22Rv1 (cell line): ENCODE data around the gene DENND1C.

Experiments
- H3K27ac ChIP-seq: fragments of 450-650 bp; 2 replicates; pipeline ENCODE4 v1.5.1; 2017
- CTCF ChIP-seq: fragments of 450-650 bp; IDR thresholded peaks from 2 replicates; pipeline ENCODE4 v1.5.1; 2017; ENCODE audit warnings: mild to moderate bottlenecking
- ZFX ChIP-seq: fragments of 450-650 bp; IDR thresholded peaks from 2 replicates; pipeline ENCODE4 v1.6.1; 2017; ENCODE audit warnings: antibody characterized with exemption, borderline replicate concordance

The DENND1C gene

DNA sequence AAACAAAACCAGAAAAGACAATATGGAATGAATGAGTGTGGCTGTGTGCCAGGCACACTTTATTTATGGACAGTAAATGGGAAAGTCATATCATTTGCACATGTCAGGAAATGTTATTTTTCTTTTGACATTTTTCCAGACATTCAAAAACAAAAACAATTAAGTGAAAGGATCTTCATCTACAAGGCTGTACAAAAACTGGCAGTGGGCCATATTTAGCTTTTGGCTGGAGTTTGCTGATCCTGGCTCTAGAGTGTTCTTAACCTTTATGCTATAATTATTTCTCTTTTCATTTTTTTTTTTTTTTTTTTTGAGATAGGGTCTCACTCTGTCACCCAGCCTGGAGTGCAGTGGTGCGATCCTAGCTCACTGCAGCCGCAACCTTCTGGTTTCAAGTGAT lies 42.7 kb upstream of the DENND1C start:
- H3K27ac ChIP-seq: no peak overlapping the region
- no peak for TF ChIP-seq CTCF
- TF ChIP-seq ZFX: no peak

DNA sequence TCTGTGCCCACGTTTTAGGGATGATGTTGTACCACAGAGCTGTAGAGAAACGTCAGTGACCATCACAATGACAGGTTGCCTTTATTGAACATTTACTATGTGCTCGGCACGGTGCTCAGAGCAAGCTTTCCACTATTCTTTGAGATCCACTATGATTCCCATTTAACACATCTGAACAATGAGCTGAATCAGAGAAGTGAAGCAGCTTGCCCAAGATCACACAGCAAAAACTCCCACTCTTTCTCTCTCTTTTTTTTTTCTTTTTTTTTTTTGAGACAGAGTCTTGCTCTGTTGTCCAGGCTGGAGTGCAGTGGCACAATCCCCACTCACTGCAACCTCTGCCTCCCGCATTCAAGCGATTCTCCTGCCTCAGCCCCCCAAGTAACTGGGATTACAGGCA lies 41.1 kb upstream of the DENND1C start:
- H3K27ac ChIP-seq: no peak overlapping the region
- TF ChIP-seq CTCF (no peak), ZFX (no peak)

- TF ChIP-seq ZFX: no peak
- H3K27ac ChIP-seq: no peak overlapping the region
Observed at GRCh38 chr19:6521718-6522646, 40.4 kb upstream of the DENND1C start.

DNA sequence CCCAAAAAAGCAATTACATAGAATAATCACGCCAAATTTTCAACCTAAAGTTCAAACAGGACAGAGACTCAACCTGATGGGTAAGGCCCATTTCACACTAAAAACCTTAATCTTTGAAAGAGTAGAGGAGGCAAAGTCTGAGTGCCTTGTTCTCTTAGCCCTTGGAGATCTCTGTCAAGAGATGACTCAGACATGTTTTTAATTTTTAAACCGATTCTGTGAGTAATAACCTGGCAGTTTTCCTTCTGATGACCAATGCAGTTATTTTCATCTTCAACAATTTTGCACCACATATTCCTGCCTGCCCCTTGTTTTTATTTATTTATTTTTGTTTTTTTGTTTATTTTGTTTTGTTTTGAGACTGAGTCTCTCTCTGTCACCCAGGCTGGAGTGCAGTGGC lies 37.7 kb upstream of the DENND1C start:
- H3K27ac ChIP-seq: no peak overlapping the region
- TF ChIP-seq CTCF (no peak), ZFX (no peak)

DNA sequence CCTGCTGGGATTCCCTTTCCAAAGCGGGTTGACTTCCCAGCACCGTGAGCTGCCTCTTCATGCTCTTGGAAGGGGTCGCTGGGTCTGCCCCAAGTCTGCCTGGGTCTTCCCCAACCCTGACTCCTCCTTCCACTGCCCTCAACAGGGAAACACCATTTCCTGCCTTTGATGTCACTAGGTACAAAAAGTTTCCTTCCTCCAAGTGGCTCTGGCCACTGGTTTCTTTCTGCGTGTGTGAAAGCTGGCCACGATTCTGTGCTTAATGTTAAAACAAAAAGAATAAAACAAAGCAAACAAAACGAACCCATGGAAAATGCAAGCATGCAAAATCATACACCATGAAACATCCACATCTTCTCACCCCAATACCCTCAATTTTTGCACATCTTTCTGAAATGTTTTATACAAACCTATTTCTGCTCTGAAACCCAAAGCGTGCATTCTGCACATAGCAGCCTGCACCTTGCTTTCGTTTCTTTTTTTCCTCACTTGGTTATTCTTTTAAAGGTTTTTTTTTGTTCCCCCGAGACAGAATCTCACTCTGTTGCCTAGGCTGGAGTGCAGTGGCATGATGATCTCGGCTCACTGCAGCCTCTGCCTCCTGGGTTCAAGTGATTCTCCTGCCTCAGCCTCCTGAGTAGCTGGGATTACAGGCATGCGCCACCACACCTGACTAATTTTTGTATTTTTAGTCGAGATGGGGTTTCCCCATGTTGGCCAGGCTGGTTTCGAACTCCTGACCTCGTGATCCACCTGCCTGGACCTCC lies 36.7 kb upstream of the DENND1C start:
- TF ChIP-seq ZFX (no peak), CTCF (no peak)
- no peak overlapping the region for H3K27ac ChIP-seq

DNA sequence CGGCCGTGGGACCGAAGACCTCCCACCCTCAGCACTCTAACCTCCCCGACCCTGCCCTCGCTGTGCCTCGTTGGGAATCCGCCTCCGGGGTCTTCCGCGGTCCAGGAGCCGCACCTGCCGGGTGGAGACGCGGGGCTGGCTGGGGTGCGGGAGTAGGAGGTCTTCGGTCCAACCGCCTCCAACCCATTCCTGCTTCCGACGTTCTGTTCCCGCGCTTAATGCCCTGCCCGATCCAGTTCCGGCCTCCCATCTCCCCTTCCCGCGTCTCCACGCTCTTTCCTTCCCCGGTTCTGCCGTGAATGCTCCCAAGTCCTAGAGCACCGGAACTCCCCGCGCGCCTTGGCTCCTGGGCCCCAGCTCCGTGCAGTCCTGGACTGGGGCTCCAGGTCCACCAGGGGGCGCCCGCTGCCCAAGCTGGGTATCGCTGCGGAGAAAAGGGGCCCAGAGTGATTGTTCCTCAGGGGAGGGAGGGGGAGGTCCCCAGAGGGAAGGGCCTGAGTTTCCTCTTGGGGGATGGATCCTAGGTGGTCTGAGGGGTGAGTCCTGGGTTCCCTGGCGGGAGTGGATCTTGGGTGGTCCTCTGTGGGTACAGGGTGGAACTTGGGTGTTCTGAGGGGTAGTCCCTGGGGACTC lies 35.2 kb upstream of the DENND1C start:
- TF ChIP-seq ZFX (no peak), CTCF (peak; percentile 98)
- peak overlapping the region; percentile 87 for H3K27ac ChIP-seq

- peak overlapping the region; percentile 87 for H3K27ac ChIP-seq
- TF ChIP-seq ZFX (no peak), CTCF (no peak)
Observed at GRCh38 chr19:6516018-6516658, 34.6 kb upstream of the DENND1C start.
